Measurements from ENCODE around the gene FAM217B.
A peak's percentile ranks its signal among the peaks of the same experiment; 100 is the strongest.

Gene FAM217B

GRCh38 chr20:59937150-59937549 lies 3.0 kb upstream of the FAM217B start:
- TF ChIP-seq CTCF (IDR thresholded peaks at IDR 0.05; ENCODE audit: control insufficient read depth, insufficient read depth, low read depth, low read length, missing control alignments) = no peak
- DNase-seq (ENCODE audit: low read depth) = no peak
- H3K4me3 ChIP-seq (ENCODE audit: control insufficient read depth, low read depth, low read length) = no peak overlapping the region

GRCh38 chr20:59938221-59938620 lies 2.0 kb upstream of the FAM217B start:
- peak overlapping the region; percentile 16 for H3K4me3 ChIP-seq (ENCODE audit: control insufficient read depth, low read depth, low read length)
- TF ChIP-seq CTCF (IDR thresholded peaks at IDR 0.05; ENCODE audit: control insufficient read depth, insufficient read depth, low read depth, low read length, missing control alignments) = no peak
- DNase-seq (ENCODE audit: low read depth) = no peak

- DNase-seq (ENCODE audit: low read depth) = no peak
- peak overlapping the region; percentile 47 for H3K4me3 ChIP-seq (ENCODE audit: control insufficient read depth, low read depth, low read length)
- no peak for TF ChIP-seq CTCF (IDR thresholded peaks at IDR 0.05; ENCODE audit: control insufficient read depth, insufficient read depth, low read depth, low read length, missing control alignments)
Measured at GRCh38 chr20:59938696-59939051, 1.5 kb upstream of the FAM217B start.

DNA sequence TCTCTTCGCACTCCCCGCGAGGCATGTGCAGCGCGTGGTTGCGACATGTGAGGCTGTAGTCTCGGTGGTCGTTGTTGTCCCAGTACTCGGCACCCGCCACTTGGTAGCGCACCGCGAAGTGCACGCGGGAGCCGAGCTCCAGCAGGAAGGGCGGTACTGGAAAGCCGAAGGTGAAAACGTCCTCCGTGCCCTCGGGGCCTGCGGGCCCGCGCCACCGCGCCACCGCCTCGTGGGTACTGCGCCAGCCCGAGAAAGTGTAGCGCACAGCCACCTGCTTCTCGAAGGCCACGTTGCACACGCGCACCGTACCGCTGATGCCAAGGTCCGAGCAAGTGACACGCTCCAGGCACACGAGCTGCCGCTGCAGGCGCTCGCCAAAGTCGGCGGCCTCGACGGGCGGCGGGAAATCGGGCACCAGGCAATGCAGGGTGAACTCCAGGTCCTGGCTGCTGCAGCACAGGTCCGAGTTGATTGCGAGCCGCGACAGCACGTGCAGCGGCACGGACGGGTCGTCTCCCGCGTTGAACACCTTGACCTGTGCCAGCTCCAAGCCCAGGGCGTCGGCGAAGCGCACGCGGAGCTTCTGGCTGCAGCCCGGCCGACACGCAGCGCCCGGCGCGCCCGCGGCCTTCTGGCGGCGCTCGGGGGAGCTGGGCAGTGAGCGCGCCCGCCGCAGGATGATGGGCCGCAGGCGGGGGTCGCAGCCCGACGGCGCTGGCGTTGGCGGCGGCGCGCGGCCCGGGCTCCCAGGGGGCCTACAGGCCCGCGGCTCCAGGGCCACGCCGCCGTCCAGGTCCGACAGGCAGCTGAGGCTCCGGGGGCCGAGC lies 924 bp upstream of the FAM217B start:
- H3K4me3 ChIP-seq (ENCODE audit: control insufficient read depth, low read depth, low read length) = peak overlapping the region; percentile 79
- no peak for TF ChIP-seq CTCF (IDR thresholded peaks at IDR 0.05; ENCODE audit: control insufficient read depth, insufficient read depth, low read depth, low read length, missing control alignments)
- DNase-seq (ENCODE audit: low read depth) = no peak

DNA sequence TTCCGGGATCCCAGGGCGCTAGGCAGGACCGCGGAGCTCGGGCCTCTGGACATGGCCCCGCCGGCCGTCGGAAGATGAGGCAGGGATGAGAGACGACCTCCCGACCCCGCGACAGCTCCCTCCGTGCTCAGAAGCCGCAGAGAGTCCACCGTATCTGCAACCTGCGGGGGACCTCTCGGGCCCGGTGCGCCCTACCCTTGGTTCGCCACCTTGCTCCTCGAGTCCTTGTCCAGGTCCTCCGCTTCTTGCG lies 385 bp upstream of the FAM217B start:
- no peak for DNase-seq (ENCODE audit: low read depth)
- peak overlapping the region; percentile 79 for H3K4me3 ChIP-seq (ENCODE audit: control insufficient read depth, low read depth, low read length)
- no peak for TF ChIP-seq CTCF (IDR thresholded peaks at IDR 0.05; ENCODE audit: control insufficient read depth, insufficient read depth, low read depth, low read length, missing control alignments)

- no peak for TF ChIP-seq CTCF (IDR thresholded peaks at IDR 0.05; ENCODE audit: control insufficient read depth, insufficient read depth, low read depth, low read length, missing control alignments)
- no peak for DNase-seq (ENCODE audit: low read depth)
- peak overlapping the region; percentile 77 for H3K4me3 ChIP-seq (ENCODE audit: control insufficient read depth, low read depth, low read length)
Measured at GRCh38 chr20:59940956-59941294, 736 bp downstream of the FAM217B start.

- TF ChIP-seq CTCF (IDR thresholded peaks at IDR 0.05; ENCODE audit: control insufficient read depth, insufficient read depth, low read depth, low read length, missing control alignments) = no peak
- H3K4me3 ChIP-seq (ENCODE audit: control insufficient read depth, low read depth, low read length) = no peak overlapping the region
- DNase-seq (ENCODE audit: low read depth) = no peak
Measured at GRCh38 chr20:59942245-59942644, 2.1 kb downstream of the FAM217B start.
